Measurements from ENCODE around the gene CUL7. TPM values are rescaled to one million over a fixed set of nuclear protein-coding genes. Genes with fewer than 3 reads are reported as not detected.
A peak's percentile ranks its signal among the peaks of the same experiment; 100 is the strongest.
"Not testable (repeated sequence)": the region's sequence is repeated elsewhere in the genome, so short reads cannot be mapped to it uniquely, and the experiment has no call there.

CUL7 gene
- total RNA-seq (2014; rRNA removed; shearing (Covaris generic)), result 7.0 and 8.2 TPM in 2 replicates
- polyA plus RNA-seq (2014; cell fraction: nucleus; rRNA removed), result 25.2 and 26.0 TPM in 2 replicates

DNA sequence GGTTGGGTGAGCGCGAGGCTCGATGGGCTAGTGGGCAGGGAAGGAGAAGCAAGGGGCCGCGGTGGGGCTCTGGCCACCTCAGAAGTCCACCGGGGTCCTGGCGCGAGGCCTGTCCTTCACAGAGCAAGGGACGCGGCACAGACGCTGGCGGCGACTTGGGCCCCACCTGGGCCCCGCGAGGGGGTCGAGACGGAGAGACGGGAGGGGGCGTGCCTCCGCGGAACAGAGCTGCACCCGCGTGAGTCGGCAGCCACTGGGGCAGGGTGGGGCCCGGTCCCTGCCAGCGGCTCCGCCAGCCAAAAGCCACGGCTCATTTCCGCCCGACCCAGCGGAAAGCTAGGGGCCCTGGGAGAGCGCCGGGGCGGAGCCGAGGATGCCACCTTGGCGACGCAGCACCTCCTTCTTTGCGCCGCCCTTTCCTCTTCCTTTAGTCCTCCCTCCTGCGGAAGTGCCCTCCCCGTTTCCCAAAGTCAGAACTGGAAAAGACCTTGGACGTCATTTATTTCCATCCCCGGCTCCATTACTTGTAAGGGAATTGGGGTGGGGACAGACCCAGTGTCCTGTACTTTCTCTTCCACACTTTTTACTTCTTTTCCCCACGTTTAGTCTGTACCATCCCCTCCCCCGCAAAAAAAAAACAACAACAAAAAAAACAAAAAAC is at the start of gene CUL7:
Gene CUL7, minus strand, starts transcription at position 307 of the 661 bp plus-strand sequence. CDS start 1,063 bp downstream, outside the sequence.
- peak; percentile 90 for DNase-seq (ENCODE audit: extremely low read depth, low read depth)

DNA sequence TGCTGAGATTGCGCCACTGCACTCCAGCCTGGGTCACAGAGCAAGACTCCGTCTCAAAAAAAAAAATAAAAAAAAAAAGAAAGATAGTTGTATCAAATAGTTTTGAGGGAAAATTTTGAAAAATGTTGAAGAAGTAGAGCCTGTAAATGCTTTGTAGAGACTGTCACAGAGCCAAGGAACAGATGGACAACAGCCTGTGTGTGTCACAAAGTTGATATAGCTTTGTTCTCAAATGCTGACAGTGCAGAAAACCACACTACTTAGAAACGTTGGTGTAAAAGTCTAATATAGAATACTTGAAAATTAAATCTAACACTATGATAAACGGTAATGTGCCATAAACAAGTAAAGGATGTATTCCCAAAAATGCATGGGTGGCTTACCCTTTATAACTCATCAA is 47.8 kb upstream of the CUL7 start:
- no peak for DNase-seq (ENCODE audit: extremely low read depth, low read depth)

DNA sequence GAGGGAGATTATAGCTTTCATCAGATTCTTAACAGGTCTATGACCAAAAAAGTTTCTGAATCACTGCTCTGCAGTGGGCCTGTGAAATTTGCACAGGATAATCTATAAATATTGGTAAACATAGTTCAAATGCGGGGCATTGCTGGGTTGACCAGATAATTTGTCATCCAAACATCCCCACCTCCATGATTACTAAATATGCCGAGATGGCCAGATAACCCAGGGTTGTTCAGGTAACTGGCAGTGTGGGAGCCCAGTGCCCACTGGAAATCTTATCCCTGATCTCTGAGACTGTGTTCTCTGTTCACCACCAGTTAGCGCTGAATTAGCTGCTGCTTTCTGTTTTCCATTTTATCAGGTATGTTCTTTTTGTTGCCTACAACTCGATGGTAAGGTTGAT is 43.9 kb upstream of the CUL7 start:
- DNase-seq (ENCODE audit: extremely low read depth, low read depth), result no peak

DNA sequence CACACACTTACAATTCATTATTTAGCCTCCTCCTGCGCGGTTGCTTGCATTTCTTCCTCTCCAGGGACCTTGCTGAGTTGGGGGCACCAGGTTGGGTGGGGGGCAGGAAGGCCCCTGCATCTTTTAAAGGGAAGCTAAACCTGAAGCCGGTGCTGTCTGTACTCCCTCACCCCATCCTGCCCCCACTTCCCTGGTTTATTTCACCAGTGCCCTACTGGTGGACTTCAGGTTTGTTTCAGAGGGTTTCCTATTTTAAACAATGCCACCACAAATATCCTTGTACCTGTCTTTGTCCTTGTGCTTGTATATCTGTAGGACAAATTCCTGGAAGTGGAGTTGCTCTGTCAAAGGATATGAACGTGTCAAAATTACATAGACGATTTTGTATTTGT is 43.4 kb upstream of the CUL7 start:
- DNase-seq (ENCODE audit: extremely low read depth, low read depth), result no peak

DNA sequence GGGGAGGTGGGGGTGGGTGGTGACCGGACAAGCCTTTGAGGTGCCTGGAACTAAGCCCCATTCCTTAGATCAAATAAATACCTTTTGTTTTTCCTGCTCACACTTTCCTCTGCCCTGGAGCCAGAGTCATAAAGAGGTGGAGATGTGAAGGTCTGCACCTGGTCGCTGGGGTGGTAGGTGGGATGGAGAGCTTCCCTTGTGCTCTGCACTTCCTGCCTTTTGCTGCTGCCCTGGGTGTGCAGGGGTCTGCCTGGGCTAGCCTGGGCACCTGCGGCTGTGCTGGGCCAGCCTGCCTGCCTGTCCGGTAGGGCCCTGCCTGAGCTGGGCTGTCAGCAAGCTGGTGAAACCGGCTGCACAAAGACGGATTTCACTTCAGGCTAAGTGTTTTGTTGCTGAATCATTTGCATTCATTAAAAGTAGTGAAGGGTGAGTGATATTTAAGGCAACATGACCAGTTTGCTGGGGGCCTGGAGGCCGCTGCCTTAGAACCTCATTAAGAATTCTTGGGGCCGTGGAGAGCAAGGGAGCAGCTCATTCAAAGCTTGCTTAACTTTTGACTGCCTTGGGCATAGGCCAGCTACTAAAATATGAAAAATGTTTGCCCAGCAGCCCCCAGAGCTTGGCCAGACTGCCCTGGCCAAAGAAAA is 42.9 kb upstream of the CUL7 start:
- no peak for DNase-seq (ENCODE audit: extremely low read depth, low read depth)

DNA sequence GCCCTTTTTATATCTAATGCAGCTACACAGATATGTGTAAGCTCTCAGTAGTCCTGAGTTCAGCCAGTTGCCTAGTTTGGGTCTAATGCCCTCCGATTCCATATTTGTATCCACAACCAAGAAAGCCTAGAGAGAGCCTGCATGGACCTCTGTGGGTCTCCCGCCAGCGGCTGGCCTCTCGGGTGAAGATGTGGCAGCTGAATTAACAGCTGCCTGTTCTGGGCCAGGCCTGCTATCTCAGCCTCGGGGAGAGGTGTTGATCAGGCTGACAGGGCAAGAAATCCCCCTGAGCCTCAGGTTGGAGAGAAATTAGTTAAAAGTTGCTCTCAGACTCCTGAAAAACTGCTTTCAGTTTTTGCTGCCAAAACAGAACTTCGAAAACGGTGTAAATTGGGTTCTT is 42.3 kb upstream of the CUL7 start:
- DNase-seq (ENCODE audit: extremely low read depth, low read depth), result no peak

DNA sequence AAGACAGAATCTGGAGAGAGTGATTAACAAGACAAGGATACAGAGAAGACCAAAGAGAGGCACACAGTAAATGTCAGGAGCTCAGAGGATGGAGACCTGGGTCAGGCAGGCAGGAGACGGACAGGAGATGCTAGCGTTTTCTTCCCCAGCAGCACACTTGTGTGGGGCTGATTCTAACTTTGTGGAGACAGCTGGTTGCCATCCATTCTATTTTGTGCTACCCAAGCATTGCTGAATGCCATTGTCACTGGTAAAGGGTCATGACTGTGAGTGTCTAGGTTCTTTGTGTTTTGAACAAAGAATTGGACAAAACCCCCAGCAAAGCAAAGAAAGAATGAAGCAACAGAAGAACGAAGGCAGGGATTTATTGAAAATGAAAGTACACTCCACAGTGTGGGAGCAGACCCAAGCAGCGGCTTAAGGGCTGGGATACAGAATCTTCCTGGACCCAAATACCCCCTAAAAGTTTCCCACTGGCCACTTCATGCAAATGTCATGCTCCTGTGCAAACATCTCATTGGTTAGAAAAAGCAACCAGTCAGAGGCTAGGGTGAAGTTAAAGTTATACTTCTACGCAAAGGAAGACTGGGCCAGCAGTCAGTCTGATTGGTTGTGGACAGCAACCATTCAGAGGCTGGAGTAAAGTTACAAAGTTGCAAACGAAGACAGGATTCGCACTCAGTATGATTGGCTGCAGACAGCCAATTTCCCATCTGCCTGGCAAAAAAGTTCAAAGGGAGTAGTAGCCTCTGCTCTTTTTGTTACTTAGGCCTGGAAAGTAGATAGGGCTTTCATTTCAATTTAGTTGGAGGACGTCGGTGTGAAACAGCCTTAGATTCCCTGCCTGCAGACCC is 40.0 kb upstream of the CUL7 start:
- DNase-seq (ENCODE audit: extremely low read depth, low read depth), result no peak

DNA sequence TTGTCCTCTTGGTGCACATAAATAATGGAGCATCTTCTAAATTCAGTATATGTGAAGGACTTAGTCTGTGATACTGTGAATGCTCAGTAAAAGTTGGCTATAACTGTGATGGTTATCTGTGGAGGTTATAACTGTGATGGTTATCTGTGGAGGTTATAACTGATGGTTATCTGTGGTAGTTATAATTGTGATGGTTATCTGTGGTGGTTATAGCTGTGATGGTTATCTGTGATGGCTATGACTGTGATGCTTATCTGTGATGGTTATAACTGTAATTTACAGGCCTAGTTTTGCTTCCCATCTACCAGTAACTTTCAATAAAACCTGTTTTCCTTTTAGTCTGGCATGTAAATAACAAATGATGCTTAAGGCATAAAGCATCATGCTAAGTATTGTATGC is 39.0 kb upstream of the CUL7 start:
- DNase-seq (ENCODE audit: extremely low read depth, low read depth), result no peak

DNA sequence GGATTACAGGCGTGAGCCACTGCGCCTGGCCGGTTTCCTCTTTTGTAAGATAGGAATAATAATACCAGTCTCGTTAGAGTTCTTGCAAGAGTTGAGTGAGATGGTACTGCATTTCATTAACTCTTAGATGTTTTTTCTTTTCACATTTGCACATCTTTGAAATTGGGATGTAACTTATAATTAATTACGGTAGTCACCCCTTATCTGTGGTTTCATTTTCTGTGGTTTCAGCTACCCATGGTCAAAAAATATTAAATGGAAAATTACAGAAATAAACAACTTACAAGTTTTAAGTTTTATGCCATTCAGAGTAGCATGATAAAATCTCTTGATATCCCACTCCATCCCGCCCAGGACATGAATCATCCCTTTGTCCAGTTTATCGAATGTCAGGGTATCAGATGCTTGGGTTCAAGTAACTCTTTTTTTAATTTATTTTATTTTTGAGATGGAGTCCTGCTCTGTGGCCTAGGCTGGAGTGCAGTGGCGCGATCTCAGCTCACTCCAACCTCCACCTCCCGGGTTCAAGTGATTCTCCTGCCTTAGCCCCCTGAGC is 37.9 kb upstream of the CUL7 start:
- DNase-seq (ENCODE audit: extremely low read depth, low read depth), result no peak

DNA sequence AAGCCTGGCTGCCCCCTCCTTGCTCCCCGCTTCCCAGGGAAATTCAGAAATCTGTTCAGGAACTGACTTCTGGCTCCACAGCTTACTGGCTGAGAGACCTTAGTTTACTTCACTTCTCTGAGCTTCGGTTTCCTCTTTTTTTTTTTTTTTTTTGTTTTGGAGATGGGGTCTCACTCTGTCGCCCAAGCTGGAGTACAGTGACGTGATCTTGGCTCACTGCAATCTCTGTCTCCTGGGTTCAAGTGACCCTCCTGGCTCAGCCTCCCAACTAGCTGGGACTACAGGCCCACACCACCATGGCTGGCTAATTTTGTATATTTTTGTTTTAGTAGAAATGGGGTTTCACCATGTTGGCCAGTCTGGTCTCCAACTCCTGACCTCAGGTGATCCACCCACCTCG is 37.4 kb upstream of the CUL7 start:
- DNase-seq (ENCODE audit: extremely low read depth, low read depth), result no peak

DNA sequence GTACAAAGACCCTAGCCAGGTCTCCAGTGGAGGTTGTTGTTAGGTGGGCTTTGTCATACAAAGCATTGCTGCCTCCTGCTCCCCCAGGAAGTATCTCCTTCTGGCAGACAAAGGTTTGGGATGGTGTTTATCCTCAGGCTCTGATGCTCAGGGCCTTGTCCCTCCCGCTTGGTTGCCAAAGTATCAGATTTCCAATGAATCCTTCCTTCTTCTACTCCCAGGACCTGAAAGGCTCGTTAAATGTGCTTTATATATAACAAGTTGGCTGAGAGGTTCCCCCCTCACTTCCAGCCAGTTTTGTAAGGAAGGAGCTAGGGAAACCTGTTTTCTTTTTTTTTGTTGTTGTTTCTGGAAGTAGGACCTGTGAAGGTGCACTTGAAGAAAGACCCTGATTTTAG is 36.9 kb upstream of the CUL7 start:
- no peak for DNase-seq (ENCODE audit: extremely low read depth, low read depth)

DNA sequence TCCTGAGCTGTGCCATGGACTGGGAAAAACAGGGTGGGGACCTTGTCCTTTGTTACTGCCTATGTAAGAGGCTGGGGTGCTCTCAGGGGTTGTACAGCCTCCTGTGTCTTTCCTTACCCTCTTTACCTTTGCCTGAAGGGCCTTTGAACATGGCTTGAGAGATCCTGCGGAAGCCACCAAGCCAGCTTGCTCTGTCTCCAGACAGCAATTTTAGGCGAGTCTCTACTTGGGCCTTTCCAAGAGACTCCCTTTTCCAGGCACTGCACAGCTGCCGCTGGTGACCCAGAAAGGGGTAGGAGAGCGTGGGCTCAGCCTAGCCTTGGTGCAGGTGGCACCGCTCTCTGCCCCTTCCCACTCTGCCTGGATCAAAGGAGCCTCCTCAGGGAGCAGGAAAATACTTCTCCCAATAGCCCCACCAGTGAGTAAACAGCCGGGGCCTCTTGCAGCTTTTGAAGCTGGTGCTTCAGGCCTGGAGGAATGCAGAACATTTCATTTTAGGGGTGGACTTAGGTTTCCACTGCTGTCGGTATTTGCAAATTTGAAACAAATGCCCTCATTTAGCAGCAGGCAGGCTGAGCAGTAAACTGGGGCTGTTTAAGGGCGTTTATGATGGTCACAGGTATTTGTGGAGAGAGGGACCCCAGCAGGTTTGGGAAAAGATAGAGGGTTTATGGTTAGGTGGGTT is 36.4 kb upstream of the CUL7 start:
- no peak for DNase-seq (ENCODE audit: extremely low read depth, low read depth)

DNA sequence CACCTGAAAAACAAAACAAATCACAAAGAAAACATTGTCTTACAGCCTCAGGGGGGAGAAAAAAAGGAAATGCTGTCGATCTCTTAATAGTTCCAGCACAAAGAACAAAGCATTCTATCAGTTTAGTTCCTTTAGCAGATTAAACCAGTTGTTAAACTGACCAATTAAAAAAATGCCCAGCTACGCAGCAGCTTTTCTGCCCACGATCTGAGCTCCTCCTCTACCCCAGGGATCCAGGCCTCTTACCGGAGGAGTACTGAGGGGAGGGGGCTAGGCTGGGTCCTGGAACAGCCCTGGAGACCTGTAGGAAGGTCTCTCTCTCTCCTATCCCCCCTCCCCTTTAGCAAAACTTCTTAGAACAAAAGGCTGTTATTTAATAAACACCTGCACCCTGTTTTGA is 35.8 kb upstream of the CUL7 start:
- no peak for DNase-seq (ENCODE audit: extremely low read depth, low read depth)

DNA sequence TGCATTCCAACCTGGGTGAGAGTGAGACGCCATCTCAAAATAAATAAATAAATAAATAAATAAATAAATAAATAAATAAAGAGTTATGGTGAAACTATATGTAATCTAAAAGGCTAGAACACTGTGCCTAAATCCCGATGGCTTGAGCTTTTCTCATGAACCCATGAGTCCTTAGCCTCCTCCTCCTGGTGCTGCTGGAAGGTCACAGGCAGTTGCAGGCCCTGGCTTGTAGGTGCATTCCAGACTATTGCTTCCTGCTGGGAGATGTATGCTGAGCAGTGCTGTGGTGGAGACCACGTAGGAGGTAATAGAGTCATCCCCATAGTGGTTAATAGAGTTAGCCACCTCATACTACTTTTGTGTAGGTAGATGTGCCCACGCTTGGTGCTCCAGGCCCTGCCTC is 35.0 kb upstream of the CUL7 start:
- DNase-seq (ENCODE audit: extremely low read depth, low read depth), result no peak

DNA sequence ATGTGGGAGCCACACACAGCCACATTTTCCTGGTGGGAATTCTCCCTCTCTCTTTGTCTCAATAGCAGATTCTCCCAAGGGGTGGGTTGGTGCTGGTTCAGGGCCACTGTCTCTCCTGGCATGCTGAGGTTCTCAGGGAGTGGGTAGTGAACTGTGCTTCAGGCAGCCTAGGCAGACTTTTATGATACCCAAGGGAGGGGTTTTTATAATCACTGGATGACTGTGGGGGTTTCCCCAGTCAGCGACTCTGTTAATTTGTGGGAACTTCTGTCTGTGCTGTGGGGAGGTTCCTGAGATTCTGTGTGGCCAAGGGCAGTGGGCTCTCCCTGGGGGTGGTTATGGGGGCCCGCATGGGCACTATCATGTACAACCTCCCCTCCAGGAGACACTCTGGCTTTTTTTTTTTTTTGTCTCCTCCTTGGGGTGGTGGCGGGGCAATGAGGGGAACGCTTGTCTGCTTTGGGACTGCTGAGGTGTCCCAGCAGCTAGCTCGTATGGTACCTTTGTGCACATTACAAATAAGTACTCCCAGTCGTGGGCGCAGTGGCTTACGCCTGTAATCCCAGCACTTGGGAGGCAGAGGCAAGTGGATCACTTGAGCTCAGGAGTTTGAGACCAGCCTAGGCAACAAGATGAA is 32.5 kb upstream of the CUL7 start:
- no peak for DNase-seq (ENCODE audit: extremely low read depth, low read depth)

DNA sequence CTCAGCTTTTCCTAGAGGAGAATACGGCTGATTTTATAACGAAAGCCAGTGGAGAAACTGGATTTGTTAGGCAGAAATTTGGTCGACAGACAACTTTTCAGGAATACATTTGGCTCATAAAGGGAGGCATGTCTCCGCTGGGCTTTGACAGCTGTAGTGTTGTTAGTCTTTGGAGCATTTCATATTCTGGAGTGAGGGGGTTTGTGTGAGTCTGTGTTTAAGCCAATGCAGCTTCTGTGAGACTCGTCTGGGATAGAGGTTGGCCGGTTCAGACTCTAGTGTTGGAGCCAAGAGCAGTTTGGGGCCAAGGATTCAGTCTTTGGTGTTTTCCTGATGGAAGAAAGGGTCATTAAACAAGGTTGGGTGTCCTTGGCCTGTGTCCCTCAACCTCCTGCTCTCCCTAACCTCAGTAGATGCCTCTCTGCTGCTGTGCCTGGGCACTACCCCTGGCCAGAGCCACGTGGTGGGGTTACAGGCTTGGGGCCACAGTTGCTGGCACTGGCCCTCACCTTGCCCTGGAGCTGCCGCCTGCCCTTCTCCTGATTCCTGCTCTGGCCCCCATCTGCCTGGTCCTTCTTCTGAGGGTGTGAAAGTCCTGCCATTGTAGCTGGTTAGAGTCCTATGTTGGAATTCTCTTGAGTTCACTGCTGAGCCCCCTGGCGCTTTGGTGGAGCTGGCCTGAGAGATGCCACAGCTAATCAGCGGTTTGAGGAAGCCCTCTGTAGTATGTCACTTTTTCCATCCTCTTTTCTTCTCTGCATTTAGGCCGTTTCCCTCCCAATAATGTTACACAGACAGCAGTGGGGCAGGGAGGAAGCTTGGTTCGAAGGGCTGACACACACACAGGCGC is 29.4 kb upstream of the CUL7 start:
- no peak for DNase-seq (ENCODE audit: extremely low read depth, low read depth)

DNA sequence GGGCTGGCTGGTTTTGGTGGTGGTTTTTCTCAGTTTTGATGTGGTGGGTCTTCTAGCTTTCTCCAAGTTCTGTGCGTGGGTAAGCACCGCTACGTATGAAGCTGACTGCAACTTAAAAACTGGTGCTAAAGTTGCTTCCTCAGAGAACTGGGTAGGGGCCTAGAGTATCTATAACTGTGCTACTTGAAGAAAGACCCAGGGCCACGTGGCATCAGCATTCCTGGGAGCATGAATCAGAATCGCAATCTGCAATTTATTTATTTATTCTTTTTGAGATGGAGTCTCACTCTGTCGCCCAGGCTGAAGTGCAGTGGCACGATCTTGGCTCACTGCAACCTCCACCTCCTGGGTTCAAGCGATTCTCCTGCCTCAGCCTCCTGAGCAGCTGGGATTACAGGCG is 28.3 kb upstream of the CUL7 start:
- DNase-seq (ENCODE audit: extremely low read depth, low read depth), result not testable (repeated sequence)

DNA sequence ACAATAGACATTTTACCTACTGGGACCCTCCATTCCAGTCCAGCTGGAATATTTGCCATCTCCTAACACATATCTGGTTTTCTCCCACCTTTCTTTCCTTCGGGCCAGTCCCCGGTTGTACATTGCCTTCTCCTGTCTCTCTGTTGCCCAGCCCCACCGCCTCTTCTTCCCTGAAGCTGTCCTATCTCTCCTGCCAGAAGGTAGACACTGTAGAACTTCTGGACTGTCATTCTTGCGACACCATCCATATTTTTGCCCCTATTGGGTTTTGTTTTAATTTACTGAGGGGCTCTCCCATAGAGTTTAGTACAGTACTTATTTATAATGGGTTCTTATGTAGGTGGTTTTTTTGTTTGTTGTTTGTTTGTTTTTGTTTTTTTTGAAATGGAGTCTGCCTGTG is 27.4 kb upstream of the CUL7 start:
- no peak for DNase-seq (ENCODE audit: extremely low read depth, low read depth)

DNA sequence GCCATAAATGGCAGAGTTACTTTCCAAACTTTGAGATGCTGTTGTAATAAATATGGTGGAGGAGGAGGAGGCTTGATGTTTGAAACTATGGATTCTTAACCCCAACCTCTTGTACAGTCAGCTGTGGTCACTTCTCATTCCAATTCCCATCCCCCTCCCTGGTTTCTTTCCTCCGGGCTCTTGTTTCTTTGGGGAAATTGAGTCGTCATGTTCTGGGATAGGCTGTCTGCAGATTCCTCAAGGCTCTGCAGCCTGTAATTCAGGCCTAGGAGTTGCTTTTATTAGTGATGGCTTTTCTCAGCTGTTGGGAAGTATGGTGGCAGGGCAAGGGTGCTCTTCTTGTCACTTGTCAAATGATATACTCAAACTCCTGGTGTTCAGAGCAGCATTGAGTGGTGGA is 25.0 kb upstream of the CUL7 start:
- no peak for DNase-seq (ENCODE audit: extremely low read depth, low read depth)
